Endothelial cell of umbilical vein (primary cell): Measurements from ENCODE around the gene TOP3A. TPM values are rescaled to one million over a fixed set of nuclear protein-coding genes. Genes with fewer than 3 reads are reported as not detected.

Experiments used
- BruUV-seq: library from RNA; stranded (reverse); fragments of 400-500 nt; replicated peaks from 2 replicates; lab custom pipeline; 2021; lab: Mats Ljungman, UMichigan
- CTCF ChIA-PET: fragments of 300-600, 350-600 bp; sonication (Branson Sonifier 250); formaldehyde crosslinking; loops from one replicate; lab custom pipeline; 2021; ENCODE audit warnings: antibody characterized with exemption, inconsistent platforms; lab: Charles Lee
- POLR2A ChIA-PET: fragments of 300-600, 350-600 bp; sonication (Branson Sonifier 250); formaldehyde crosslinking; loops from one replicate; lab custom pipeline; 2021; ENCODE audit warnings: antibody characterized with exemption, inconsistent platforms; lab: Charles Lee
- DNase-seq: peaks from one replicate; pipeline ENCODE4 v3.0.0-alpha.2; 2011; ENCODE audit warnings: low read depth, low spot score
- FAIRE-seq: peaks from 2 replicates; lab custom pipeline; 2011; peaks lifted over from hg19 to GRCh38; lab: Jason Lieb, UNC
- H2AFZ ChIP-seq: 2 replicates; pipeline ENCODE4 v1.6.0; 2012; ENCODE audit warnings: low read depth, low read length, control low read depth, inconsistent platforms
- H3K27ac ChIP-seq: 2 replicates; pipeline ENCODE4 v1.5.1; 2011; ENCODE audit warnings: low read depth, mild to moderate bottlenecking, control low read depth, low read length, moderate library complexity; ENCODE audit not compliant: insufficient read depth
- H3K27me3 ChIP-seq, 2 experiments: 2 replicates each; pipeline versions ENCODE4 v1.6.0 to v1.6.1; 2011; ENCODE audit warnings: low read length in 2 of 2, mixed read lengths in 1 of 2; ENCODE audit not compliant: control insufficient read depth in 2 of 2, insufficient read depth in 2 of 2
- H3K36me3 ChIP-seq, 2 experiments: 2 replicates in 1 of 2; 3 replicates in 1 of 2; pipeline ENCODE4 v1.5.1; 2011; ENCODE audit warnings: low read length in 2 of 2, mild to moderate bottlenecking in 1 of 2, moderate library complexity in 1 of 2; ENCODE audit not compliant: control insufficient read depth in 2 of 2, insufficient read depth in 2 of 2; ENCODE audit errors: extremely low read depth in 1 of 2
- H3K4me1 ChIP-seq: 3 replicates; pipeline ENCODE4 v1.5.1; 2011; ENCODE audit warnings: mild to moderate bottlenecking, low read length; ENCODE audit not compliant: control insufficient read depth, insufficient read depth; ENCODE audit errors: extremely low read depth
- H3K4me2 ChIP-seq: 2 replicates; pipeline ENCODE4 v1.6.1; 2011; ENCODE audit warnings: low read length, control low read depth, mixed read lengths; ENCODE audit not compliant: insufficient read depth
- H3K4me3 ChIP-seq, 3 experiments: fragments of 200-600 bp in 1 of 3; sonication (generic), shearing (Covaris generic) in 1 of 3; replicated peaks in 1 of 3; 2 replicates each; pipeline ENCODE4 v1.5.1; 2011 to 2016; ENCODE audit warnings: control low read depth in 3 of 3, low read length in 3 of 3, mild to moderate bottlenecking in 2 of 3, inconsistent platforms in 1 of 3, low read depth in 1 of 3, moderate library complexity in 1 of 3; ENCODE audit not compliant: insufficient read depth in 1 of 3
- H3K79me2 ChIP-seq: 2 replicates; pipeline ENCODE4 v1.6.0; 2012; ENCODE audit warnings: low read length, inconsistent platforms; ENCODE audit not compliant: control insufficient read depth, insufficient read depth
- H3K9ac ChIP-seq: replicated peaks from 2 replicates; pipeline ENCODE3; 2011; ENCODE audit warnings: low read length, control low read depth; ENCODE audit not compliant: insufficient read depth; ENCODE audit errors: extremely low read depth
- H3K9me1 ChIP-seq: replicated peaks from 3 replicates; pipeline ENCODE4 v1.6.0; 2011; ENCODE audit warnings: mild to moderate bottlenecking, low read length; ENCODE audit not compliant: control insufficient read depth, insufficient read depth; ENCODE audit errors: extremely low read depth
- H3K9me3 ChIP-seq: replicated peaks from 2 replicates; pipeline ENCODE4 v1.5.1; 2012; ENCODE audit warnings: low read length, inconsistent platforms; ENCODE audit not compliant: control insufficient read depth, insufficient read depth
- H4K20me1 ChIP-seq: replicated peaks from 2 replicates; pipeline ENCODE3; 2011; ENCODE audit warnings: mild to moderate bottlenecking, low read length; ENCODE audit not compliant: control insufficient read depth, insufficient read depth; ENCODE audit errors: extremely low read depth
- FOS ChIP-seq: IDR thresholded peaks from 2 replicates; pipeline ENCODE4 v1.6.1; 2011; ENCODE audit warnings: mild to moderate bottlenecking, low read length, moderate library complexity, borderline replicate concordance; ENCODE audit not compliant: insufficient read depth
- GATA2 ChIP-seq: IDR thresholded peaks from 2 replicates; pipeline ENCODE4 v1.7.0; 2011; ENCODE audit warnings: low read depth, mild to moderate bottlenecking, moderate library complexity, mixed read lengths, low read length; ENCODE audit not compliant: insufficient read length, insufficient read depth
- POLR2A ChIP-seq: IDR thresholded peaks from 2 replicates; pipeline ENCODE4 v1.6.1; 2012; ENCODE audit warnings: low read depth, mild to moderate bottlenecking, control low read depth, low read length
- POLR2AphosphoS5 ChIP-seq: IDR thresholded peaks from 2 replicates; pipeline ENCODE4 v1.6.1; 2012; ENCODE audit warnings: low read depth, mild to moderate bottlenecking, control low read depth, low read length, moderate library complexity; ENCODE audit not compliant: insufficient read depth
- dilution Hi-C: fragments of 300-500 bp; cut with MboI; formaldehyde crosslinking; loops from one replicate; pipeline ENCODE4 v1.15.0; 2019; ENCODE audit warnings: low sequenced_read_pairs; ENCODE audit not compliant: extremely low pct_ligation_motif_present
- intact Hi-C: fragments of 100-400 bp; cut with micrococcal nuclease; formaldehyde crosslinking; loops from one replicate; pipeline ENCODE4 v1.10.0; 2022
- polyA plus RNA-seq, 4 experiments: library from polyadenylated mRNA; depleted of rRNA in 3 of 4; stranded (reverse) in 3 of 4; unstranded in 1 of 4; fragments of >200 nt; gene quantifications; 2 replicates each; pipeline versions ENCODE4 v1.2.1 to v1.2.3, GENCODE V29; 2011 to 2012; ENCODE audit warnings: missing spikeins in 1 of 4
- total RNA-seq: library from RNA; stranded (reverse); gene quantifications from 2 replicates; pipeline ENCODE4 v1.2.3, GENCODE V29; 2021
- TF ChIP-seq, protein P1 (sequence below), 2 donors: IDR thresholded peaks; 1 replicate in 1 of 2; 2 replicates in 1 of 2; pipeline ENCODE4 v1.5.1; 2011; ENCODE audit warnings: low read length in 2 of 2, mild to moderate bottlenecking in 2 of 2, moderate library complexity in 2 of 2, control low read depth in 1 of 2, inconsistent platforms in 1 of 2, low read depth in 1 of 2; ENCODE audit not compliant: insufficient read depth in 1 of 2; ENCODE audit errors: extremely low read depth in 1 of 2

Gene TOP3A
- total and polyA plus RNA-seq, 2 donors (not counting 3 experiments of a cell fraction or from before 2014, with no cell fraction given): 20.4 to 53.1 TPM

GRCh38 chr17:18234853-18235380 is 79.9 kb downstream of the TOP3A start:
- Histone ChIP-seq H3K4me1 (peaks cover 13% of the 10 kb centered on the region), H3K9me1 (no peaks in the 10 kb centered on the region), H2AFZ (no peak overlapping the region), H3K4me2 (no peak overlapping the region), H3K27ac (peak overlapping the region; percentile 89), H3K79me2 (peaks cover 7% of the 10 kb centered on the region), H4K20me1 (no peaks in the 10 kb centered on the region), H3K9ac (no peak overlapping the region), H3K4me3 (no peak overlapping the region), H3K36me3 (peaks cover 6 to 44% of the 10 kb centered on the region in 2 experiments), H3K27me3 (no peaks in the 10 kb centered on the region), H3K9me3 (no peaks in the 10 kb centered on the region)
- POLR2A ChIA-PET: no interaction called here
- FAIRE-seq: no peak
- dilution Hi-C loops (no loop called here), intact Hi-C loops (loop anchor here (2.0 kb wide), 1 partner anchor 80 kb away; the partner anchor contains the start of genes SMCR8 and TOP3A)
- DNase-seq: no peak
- TF ChIP-seq FOS (no peak), GATA2 (no peak), POLR2AphosphoS5 (no peak), POLR2A (no peak)
- TF ChIP-seq, protein P1, sequence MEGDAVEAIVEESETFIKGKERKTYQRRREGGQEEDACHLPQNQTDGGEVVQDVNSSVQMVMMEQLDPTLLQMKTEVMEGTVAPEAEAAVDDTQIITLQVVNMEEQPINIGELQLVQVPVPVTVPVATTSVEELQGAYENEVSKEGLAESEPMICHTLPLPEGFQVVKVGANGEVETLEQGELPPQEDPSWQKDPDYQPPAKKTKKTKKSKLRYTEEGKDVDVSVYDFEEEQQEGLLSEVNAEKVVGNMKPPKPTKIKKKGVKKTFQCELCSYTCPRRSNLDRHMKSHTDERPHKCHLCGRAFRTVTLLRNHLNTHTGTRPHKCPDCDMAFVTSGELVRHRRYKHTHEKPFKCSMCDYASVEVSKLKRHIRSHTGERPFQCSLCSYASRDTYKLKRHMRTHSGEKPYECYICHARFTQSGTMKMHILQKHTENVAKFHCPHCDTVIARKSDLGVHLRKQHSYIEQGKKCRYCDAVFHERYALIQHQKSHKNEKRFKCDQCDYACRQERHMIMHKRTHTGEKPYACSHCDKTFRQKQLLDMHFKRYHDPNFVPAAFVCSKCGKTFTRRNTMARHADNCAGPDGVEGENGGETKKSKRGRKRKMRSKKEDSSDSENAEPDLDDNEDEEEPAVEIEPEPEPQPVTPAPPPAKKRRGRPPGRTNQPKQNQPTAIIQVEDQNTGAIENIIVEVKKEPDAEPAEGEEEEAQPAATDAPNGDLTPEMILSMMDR (IDR thresholded peaks at IDR 0.05; ENCODE audit: extremely low read depth in 1 of 2, insufficient read depth in 1 of 2, low read depth in 1 of 2, low read length in 2 of 2): no peak
- no TSS peak for BruUV-seq
- CTCF ChIA-PET: interaction anchor here (1.1 to 1.7 kb wide), 3 partner anchors 11 to 17 kb away, joined by 4 to 11 read pairs (median 6); no protein-coding TSS in a partner anchor
